CD4-positive, alpha-beta T cell treated with Interleukin-12 subunit alpha and Interleukin-12 subunit beta, for 1 hour (primary cell): ENCODE data around the gene VTN.
A peak's percentile ranks its signal among the peaks of the same experiment; 100 is the strongest.

Source experiments
- DNase-seq: peaks from one replicate; pipeline ENCODE4 v3.0.0-alpha.2; 2020

Gene VTN, protein sequence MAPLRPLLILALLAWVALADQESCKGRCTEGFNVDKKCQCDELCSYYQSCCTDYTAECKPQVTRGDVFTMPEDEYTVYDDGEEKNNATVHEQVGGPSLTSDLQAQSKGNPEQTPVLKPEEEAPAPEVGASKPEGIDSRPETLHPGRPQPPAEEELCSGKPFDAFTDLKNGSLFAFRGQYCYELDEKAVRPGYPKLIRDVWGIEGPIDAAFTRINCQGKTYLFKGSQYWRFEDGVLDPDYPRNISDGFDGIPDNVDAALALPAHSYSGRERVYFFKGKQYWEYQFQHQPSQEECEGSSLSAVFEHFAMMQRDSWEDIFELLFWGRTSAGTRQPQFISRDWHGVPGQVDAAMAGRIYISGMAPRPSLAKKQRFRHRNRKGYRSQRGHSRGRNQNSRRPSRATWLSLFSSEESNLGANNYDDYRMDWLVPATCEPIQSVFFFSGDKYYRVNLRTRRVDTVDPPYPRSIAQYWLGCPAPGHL

GRCh38 chr17:28370035-28370743, at the start of gene VTN:
Gene VTN, minus strand, starts transcription at chr17:28370307. Its CDS starts 104 bp downstream, at chr17:28370203.
- DNase-seq = no peak

DNA sequence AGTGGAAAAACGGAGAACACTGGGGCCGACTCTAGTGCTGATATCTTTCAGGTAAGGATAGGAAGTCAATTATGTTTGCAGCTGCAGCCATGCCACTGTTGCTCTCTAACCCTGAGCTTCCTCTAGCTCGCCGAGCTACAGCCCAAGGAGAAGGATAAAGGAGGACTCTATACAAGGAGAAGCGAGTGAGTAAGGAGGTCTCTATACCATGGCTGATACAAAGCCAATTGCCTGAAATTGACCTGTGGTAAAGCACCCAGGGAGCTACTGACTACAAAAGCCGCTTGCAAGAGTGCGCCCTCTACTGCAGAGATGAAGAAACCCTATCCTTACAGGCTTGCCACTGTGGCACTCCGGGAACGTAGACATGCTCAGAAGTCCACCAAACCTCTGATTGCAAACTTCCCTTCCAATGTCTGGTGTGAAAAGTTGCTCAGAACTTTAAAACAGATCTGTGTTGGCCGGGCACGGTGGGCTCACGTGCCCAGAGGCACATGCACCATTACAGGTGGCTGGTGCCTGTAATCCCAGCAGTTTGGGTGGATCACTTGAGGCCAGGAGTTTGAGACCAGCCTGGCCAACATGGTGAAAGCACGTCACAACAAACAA, 46.7 kb upstream of the VTN start:
- DNase-seq = peak; percentile 63

- DNase-seq = no peak
Measured at GRCh38 chr17:28415886-28416285, 45.8 kb upstream of the VTN start.

DNA sequence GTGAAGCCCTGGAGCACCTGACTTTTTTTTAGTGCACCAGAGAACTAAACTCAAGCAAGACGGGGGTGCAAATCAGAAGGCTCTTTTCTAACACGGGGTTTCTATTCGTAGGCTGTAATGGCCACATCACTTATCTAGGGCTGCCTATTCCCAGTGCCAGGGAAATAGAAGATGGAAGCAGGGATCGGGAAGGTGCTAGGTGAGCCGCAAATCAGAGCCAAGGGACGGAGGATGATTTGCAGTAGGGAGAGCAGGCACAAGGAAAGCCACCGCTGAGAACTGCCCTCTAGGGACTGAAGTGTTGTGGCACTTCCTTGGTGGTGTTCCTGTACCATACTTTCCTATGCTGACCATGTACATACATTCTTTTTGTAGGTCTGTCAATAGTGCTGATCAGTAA, 43.7 kb upstream of the VTN start:
- no peak for DNase-seq

DNA sequence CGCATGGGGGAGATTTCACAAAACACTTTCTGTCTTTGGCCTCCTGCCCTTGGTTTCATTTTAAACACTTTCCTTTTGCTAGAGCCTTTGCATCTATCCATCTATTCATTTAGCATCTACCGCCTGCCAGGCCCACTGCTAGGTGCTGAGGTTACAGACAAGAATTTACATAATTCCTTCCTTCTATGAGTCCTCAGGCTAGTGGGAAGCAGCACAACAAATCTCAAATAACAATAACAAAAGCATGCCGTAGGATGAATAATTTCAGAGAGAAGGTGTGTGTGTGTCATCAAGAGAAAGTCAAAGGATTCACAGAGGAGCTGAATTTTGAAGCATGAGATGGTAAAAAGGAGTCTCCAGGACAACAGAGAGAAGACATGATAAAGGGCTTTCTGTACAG, 42.0 kb upstream of the VTN start:
- DNase-seq = no peak

GRCh38 chr17:28407974-28408306, 37.8 kb upstream of the VTN start:
- DNase-seq = no peak

DNA sequence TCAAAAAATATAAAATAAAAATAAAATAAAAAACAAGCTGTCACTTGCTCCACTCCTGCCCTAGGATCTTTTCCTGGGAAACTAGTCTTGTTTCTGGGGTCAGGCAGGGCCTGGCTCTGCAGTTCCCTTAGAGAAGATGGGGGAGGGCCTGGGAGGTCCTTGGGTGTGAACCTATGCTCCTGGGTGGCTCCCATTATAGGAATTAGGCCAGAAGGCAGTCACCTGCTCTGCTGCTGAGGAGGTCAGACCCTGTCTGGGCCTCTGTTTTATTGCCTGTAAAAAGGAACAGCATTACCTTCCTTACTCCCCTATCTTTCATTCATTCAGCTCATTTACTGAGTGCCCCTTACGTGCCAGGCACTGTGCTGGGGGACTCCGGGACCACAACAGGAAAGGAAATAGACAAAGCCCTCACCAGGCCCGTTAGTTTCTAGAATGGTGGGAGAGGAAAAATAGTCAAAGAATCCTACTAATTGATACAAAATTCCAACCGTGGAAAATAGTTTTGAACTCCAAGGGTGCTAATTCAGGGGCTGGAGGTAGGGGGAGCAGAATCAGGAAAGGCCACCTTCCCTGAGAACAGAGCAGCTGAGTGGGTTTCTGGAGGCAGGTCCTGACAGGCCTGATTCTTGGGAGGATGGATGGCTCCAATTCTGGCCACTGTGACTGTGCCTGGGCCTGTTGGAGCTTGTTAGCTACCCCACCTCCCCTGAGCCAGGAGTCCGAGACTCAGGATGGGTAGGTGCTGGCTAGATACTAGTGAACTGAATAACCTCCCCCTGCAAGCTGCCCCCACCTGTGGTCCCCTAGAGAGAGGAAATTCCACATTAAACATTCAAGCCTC, 37.2 kb upstream of the VTN start:
- no peak for DNase-seq

GRCh38 chr17:28406473-28406814, 36.3 kb upstream of the VTN start:
- DNase-seq = no peak

GRCh38 chr17:28405632-28406472, 35.7 kb upstream of the VTN start, which contains the start of gene SLC46A1:
Gene SLC46A1, minus strand, starts transcription at chr17:28406212. Its CDS starts 98 bp downstream, at chr17:28406114.
- peak; percentile 22 for DNase-seq

- DNase-seq = no peak
Measured at GRCh38 chr17:28404812-28405570, 34.9 kb upstream of the VTN start.

- no peak for DNase-seq
Measured at GRCh38 chr17:28404461-28404811, 34.3 kb upstream of the VTN start.

DNA sequence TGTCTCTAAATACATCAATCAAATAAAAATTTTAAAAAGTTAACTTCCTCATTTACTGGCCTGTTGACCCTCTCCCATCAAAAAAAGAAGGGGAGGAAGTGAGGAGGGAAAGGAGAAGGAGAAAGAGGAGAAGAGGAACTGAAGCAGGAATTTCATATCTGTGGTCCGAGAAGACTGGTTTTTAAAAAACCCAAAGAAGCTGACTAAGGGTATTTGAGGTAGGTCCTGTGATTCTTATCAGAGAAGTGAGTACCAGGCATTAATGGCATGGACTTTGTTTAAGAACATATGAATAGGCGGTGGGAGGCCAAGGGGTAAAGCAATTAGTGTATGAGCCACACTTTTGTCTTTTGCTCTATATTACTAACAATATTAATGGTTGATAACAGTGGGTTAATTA, 33.9 kb upstream of the VTN start:
- no peak for DNase-seq

DNA sequence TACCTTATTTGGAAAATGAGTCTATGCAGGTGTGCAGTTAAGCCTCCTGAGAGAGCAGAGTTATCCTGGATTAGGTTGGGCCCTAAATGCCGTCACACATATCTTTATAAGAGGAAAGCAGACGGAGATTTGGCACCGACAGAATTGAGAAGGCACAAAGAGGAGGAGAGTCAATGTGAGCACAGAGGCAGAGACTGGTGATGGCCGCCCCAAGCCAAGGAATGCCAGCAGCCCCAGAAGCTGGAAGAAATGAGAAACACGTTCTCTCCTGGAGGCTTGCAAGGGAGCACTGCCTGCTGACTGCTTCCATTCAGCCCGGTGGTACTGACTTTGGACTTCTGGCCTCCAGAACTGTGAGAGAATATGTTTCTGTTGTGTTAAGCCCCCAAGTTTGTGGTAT, 32.7 kb upstream of the VTN start:
- no peak for DNase-seq

DNA sequence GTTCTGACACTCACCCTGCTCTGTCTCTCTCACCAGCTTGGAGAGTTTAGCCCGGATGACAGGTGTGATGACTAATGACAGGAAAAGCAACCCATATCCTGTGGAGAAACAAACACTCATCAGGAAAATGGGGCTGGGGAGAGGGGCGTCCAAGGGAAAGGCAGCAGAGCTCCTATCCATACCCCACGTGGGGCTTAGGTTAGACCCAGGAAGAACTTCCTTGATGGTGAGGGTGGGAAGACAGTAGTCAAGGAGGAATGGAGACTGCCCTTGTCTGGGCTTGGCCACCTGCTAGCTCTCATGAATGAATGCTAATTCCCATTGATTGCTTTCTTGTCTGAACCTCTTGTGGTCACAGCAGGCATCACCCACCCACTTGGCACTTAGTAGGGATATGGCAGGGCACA, 32.1 kb upstream of the VTN start:
- DNase-seq = no peak

DNA sequence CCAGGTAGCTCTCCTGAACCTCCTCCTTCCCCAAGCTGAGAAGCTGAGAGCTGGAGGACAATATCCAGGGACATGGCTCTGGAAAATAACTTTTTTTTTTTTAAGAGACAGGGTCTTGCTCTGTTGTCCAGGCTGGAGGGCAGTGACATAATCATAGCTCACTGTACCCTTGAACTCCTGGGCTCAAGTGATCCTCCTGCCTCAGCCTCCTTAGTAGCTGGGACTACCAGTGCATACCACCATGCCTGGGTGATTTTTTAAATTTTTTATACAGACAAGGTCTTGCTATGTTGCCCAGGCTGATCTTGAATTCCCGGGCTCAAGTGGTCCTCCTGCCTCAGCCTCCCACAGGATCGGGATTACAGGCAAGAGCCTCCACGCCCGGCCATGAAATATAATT, 29.7 kb upstream of the VTN start:
- DNase-seq = no peak

DNA sequence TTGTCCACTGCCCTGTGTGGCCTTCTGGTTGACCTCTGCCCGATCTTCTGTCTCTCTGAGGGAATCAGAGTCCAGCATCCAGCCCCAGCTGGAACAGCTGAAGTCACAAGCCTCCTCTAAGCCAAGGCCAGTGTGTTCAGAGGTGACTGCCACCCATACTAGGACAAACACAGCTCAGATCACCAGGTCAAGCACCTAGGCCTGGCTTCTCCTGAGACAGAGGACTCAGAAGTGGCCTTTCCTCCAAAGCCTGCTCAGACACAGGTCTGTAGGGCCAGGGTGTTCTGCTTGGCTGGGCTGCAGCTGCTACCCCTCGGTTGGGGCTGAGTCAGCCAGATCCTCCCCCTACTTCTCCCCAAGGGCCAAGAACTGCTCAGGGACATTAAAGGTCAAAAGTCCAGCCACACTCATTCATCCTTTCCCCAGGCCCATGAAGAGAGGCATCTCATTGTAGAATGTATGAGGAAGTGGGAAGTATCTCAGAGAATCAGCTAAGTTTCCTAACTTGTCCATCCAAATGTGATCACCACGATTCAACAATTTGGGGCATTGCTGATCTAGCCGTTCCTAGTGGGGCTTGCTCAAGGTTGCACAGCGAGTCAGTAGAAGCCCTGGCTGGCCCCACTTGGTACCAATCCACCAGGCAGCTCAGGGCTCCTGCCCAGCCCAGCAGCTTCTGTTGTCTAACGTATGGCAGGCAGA, 28.3 kb upstream of the VTN start:
- DNase-seq = no peak

- no peak for DNase-seq
Measured at GRCh38 chr17:28397687-28398279, 27.7 kb upstream of the VTN start.

- no peak for DNase-seq
Measured at GRCh38 chr17:28397275-28397674, 27.2 kb upstream of the VTN start.

GRCh38 chr17:28396635-28397239, 26.6 kb upstream of the VTN start:
- no peak for DNase-seq

DNA sequence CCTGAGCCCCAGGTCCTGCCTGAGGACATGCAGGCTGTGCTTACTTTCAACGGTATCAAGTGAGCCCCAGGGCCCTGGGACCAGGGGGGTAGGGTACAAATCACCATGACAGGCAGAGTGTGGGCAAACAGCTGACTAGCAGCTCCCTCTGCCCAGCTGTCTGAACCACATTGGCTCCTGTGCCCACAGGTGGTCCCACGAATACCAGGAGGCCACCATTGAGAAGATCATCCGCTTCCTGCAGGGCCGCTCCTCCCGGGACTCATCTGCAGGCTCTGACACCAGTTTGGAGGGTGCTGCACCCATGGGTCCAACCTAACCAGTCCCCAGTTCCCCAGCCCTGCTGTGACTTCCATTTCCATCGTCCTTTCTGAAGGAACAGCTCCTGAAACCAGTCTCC, 25.9 kb upstream of the VTN start:
- DNase-seq = no peak
